ENCODE results near the gene BSPRY. TPM values are rescaled to one million over a fixed set of nuclear protein-coding genes. Genes with fewer than 3 reads are reported as not detected.

BSPRY gene
- total and polyA plus RNA-seq, 7 donors, result 0.27 to 23.6 (median 0.66) TPM

GRCh38 chr9:113331780-113332179, 17.6 kb upstream of the BSPRY start:
- intact Hi-C loops (cut with DNase I), result no loop called here
- peaks cover 0 to 23% (median 0%) of the 10 kb centered on the region in 4 donors for H3K36me3 ChIP-seq

GRCh38 chr9:113337714-113338113, 11.6 kb upstream of the BSPRY start:
- 94 to 95% methylated on average over 2 of the region's 2 CpGs for WGBS, 2 donors
- H3K4me3 ChIP-seq, result no peak overlapping the region
- intact Hi-C loops (cut with DNase I), result no loop called here
- peaks cover 0 to 16% (median 11%) of the 10 kb centered on the region in 4 donors for H3K4me1 ChIP-seq
- DNase-seq, result no peak
- no peaks in the 10 kb centered on the region for H3K27me3 ChIP-seq
- H3K9me3 ChIP-seq, result no peaks in the 10 kb centered on the region
- TF ChIP-seq EP300 (IDR thresholded peaks at IDR 0.05) (no peak), POLR2A (IDR thresholded peaks at IDR 0.05) (no peak), POLR2AphosphoS5 (IDR thresholded peaks at IDR 0.05) (no peak)
- no peak overlapping the region for H3K27ac ChIP-seq
- no peaks in the 10 kb centered on the region for H3K36me3 ChIP-seq

More at GRCh38 chr9:113331780-113332179, 17.6 kb upstream of the BSPRY start:
- TF ChIP-seq EP300 (IDR thresholded peaks at IDR 0.05), result no peak
- Histone ChIP-seq H3K4me3 (no peak overlapping the region), H3K4me1 (no peaks in the 10 kb centered on the region), H3K27ac (no peak overlapping the region), H3K9me3 (no peaks in the 10 kb centered on the region), H3K27me3 (no peaks in the 10 kb centered on the region)
- 83% methylated on average over 4 of the region's 4 CpGs for WGBS, 2 donors
- DNase-seq, result no peak

GRCh38 chr9:113340011-113340699, 9.2 kb upstream of the BSPRY start, which contains the start of gene WDR31:
Gene WDR31, minus strand, starts transcription at chr9:113340275. Its CDS starts 8,253 bp downstream, at chr9:113332022.
- H3K4me1 ChIP-seq, result peaks cover 0 to 38% (median 28%) of the 10 kb centered on the region in 4 donors
- TF ChIP-seq POLR2A (IDR thresholded peaks at IDR 0.05), result peak in 1 of 2 donors; percentile 45
- TF ChIP-seq POLR2AphosphoS5 (IDR thresholded peaks at IDR 0.05), result peak; percentile 73 to 84 (median 82)
- no peak for TF ChIP-seq EP300 (IDR thresholded peaks at IDR 0.05)
- TF ChIP-seq CTCF (IDR thresholded peaks at IDR 0.05), result no peak
- H3K9me3 ChIP-seq, result no peaks in the 10 kb centered on the region
- peak within 1 kb of the TSS; percentile 80 to 88 (median 88) for H3K27ac ChIP-seq
- WGBS, 2 donors, result 1 to 2% methylated on average over 46 of the region's 46 CpGs
- peak within 1 kb of the TSS; percentile 66 to 84 (median 70) for H3K4me3 ChIP-seq
- no peaks in the 10 kb centered on the region for H3K36me3 ChIP-seq
- intact Hi-C loops (cut with DNase I), result loop anchor here (1.0 to 10.0 kb wide), 4 partner anchors 37 to 245 kb away; partner anchors contain the start of genes ALAD, CDC26, HDHD3 and PRPF4
- peak; percentile 93 for DNase-seq
- no peaks in the 10 kb centered on the region for H3K27me3 ChIP-seq

GRCh38 chr9:113341712-113342410, 7.5 kb upstream of the BSPRY start:
- 34 to 61% methylated on average over 9 of the region's 9 CpGs for WGBS, 2 donors
- TF ChIP-seq CTCF (IDR thresholded peaks at IDR 0.05) (no peak), POLR2A (IDR thresholded peaks at IDR 0.05) (no peak), EP300 (IDR thresholded peaks at IDR 0.05) (no peak), POLR2AphosphoS5 (IDR thresholded peaks at IDR 0.05) (no peak)
- Histone ChIP-seq H3K4me1 (peaks cover 0 to 42% (median 28%) of the 10 kb centered on the region in 4 donors), H3K4me3 (no peak overlapping the region), H3K27me3 (no peaks in the 10 kb centered on the region), H3K9me3 (no peaks in the 10 kb centered on the region), H3K27ac (peak overlapping the region in 1 of 4 donors; percentile 26), H3K36me3 (no peaks in the 10 kb centered on the region)
- no peak for DNase-seq
- intact Hi-C loops (cut with DNase I), result loop anchor here (2.0 to 10.0 kb wide), 3 partner anchors 35 to 243 kb away; partner anchors contain the start of genes ALAD and HDHD3

GRCh38 chr9:113343732-113344231, 5.6 kb upstream of the BSPRY start:
- Histone ChIP-seq H3K9me3 (no peaks in the 10 kb centered on the region), H3K27ac (peak overlapping the region; percentile 79 to 88 (median 80)), H3K4me1 (peaks cover 0 to 42% (median 28%) of the 10 kb centered on the region in 4 donors), H3K27me3 (no peaks in the 10 kb centered on the region), H3K36me3 (no peaks in the 10 kb centered on the region), H3K4me3 (no peak overlapping the region)
- DNase-seq, result peak; percentile 98
- TF ChIP-seq EP300 (IDR thresholded peaks at IDR 0.05), result peak; percentile 48 to 85 (median 64)
- TF ChIP-seq POLR2AphosphoS5 (IDR thresholded peaks at IDR 0.05), result peak; percentile 68 to 86 (median 80)
- no peak for TF ChIP-seq POLR2A (IDR thresholded peaks at IDR 0.05)
- TF ChIP-seq CTCF (IDR thresholded peaks at IDR 0.05), result no peak
- intact Hi-C loops (cut with DNase I), result loop anchor here (10.0 kb wide), 1 partner anchor 241 kb away; no protein-coding TSS in a partner anchor
- WGBS, 2 donors, result 11 to 21% methylated on average over 1 of the region's 1 CpG
